ENCODE data around the gene DCAF12.
A peak's percentile ranks its signal among the peaks of the same experiment; 100 is the strongest.

Gene DCAF12

DNA sequence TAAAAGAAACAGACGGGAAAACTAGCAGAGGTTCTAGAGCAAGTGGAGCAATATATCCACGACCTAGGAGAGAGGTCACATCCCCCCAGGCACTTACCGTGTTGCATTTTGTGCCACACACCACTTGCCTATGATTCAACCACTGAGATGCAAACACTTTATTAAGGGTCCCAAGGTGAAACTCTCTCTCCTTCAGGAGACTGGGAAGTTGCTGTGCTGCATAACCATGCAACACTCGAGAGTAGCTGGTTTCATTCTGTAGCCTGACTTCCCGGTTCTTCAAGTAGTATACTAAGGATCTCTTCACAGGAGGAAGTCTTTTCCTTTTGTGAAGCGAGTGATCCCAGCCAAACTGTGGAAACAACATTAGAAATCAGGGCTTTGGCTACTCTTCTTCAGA, 1.6 kb downstream of the DCAF12 start:
- DNase-seq = no peak

GRCh38 chr9:34124099-34124498, 2.4 kb downstream of the DCAF12 start:
- no peak for DNase-seq

DNA sequence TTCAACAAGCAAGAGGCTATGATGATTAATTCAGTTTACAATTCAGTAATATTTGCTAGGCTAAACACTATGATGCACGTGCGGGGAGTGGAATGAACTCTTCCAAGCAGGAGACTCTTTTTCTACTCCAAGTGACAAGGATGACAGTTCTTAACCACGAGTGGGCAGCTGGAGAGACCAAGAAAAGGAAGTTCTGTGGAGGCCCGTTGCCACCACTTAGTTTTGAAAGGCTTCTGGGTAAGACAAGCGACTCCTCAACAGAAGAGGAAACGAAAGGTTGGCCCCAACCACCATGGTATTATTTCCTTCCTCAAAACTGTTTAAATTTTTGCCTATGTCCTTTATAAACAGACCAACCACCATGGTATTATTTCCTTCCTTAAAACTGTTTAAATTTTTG, 2.8 kb downstream of the DCAF12 start:
- peak; percentile 29 for DNase-seq

DNA sequence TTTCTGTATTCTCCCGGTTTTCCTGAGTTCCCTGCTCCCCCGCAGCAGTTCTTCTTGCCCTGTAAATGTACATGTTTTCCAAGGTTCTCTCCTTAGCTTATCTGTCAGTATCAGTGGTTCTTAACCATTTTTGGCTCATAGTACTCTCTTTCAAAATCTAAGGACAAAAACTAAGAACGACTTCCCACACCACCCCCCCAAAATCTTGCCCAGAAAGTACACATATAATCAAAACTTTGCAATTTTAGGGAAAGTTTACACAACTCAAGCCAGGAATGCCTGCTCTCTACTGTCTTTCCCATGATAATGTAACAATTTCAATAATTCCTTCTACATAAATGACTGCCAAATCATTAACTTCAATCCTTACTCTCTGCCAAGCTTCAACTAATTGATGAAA, 4.5 kb downstream of the DCAF12 start:
- DNase-seq = no peak

DNA sequence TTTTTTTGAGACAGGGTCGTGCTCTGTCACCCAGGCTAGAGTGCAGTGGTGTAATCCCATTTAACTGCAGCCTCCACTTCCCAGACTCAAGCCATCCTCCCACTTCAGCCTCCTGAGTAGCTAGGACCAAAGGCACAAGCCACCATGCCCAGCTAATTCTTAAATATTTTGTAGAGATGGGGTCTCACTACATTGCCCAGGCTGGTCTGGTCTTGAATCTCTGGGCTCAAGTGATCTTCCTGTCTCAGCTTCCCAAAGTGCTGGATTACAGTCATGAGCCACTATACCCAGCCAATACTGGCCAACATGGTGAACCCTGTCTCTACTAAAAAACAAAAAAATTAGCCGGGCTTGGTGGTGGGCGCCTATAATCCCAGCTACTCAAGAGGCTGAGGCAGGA, 6.8 kb downstream of the DCAF12 start:
- no peak for DNase-seq

DNA sequence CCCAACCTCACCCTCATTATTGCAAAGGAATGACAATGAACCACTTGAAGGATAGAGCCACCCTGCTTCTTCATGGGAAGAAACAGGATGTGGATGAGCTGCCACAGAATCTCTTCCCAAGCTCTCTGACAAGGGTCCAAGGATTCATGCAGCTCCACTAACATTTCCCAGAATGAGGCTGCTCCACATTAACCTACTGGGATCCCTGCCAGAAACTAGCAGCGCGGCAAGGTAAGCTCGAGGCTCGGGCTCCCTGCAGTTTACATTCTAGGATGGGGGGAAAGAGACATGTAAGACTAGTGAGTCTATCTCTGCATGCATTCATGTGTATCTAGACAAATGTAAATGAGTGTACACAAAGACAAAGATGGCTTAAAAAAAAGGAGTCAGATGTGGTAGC, 12.1 kb downstream of the DCAF12 start:
- peak; percentile 9 for DNase-seq

GRCh38 chr9:34106110-34106509, 20.4 kb downstream of the DCAF12 start:
- no peak for DNase-seq

- no peak for DNase-seq
These were observed 23.7 kb downstream of the DCAF12 start for GRCh38 chr9:34102796-34103195.

DNA sequence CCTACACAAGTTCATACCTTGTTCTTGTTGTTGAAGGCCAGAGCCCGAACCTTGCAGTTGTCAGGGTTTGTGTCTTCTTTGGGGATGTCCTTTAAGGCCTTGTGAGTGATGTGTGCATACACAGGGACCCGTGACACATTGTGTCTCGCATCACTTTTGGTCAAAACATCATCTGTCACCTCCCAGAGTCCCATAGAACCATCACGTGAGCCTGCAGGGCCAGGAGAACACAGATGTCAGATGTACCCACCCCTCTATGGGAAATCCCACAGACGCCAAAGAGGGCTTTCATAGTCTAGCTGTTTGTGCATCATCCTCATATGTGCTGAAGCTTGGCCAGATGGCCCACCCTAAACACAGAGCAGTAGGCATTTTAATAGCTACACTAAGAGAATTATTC, 28.2 kb downstream of the DCAF12 start:
- no peak for DNase-seq

DNA sequence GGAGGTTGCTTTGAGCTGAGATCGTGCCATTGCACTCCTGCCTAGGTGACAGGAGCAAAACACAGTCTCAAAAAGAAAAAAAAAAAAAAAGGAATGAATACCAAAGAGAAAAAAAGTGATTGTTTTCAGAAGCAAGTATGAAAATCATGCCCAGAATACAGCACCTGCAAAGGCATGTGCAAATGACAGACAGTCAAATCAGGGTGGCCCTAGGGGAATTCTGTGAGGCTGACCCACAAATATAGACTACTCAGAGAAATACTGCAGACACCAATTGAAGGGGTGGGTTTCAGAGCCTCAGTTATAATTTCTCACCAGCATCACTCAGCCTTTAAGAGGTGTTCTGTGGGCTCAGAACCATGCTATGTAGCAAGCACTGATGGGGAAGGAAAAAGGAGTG, 28.6 kb downstream of the DCAF12 start:
- no peak for DNase-seq

- DNase-seq = no peak
These were observed 29.7 kb downstream of the DCAF12 start for GRCh38 chr9:34096751-34097150.

DNA sequence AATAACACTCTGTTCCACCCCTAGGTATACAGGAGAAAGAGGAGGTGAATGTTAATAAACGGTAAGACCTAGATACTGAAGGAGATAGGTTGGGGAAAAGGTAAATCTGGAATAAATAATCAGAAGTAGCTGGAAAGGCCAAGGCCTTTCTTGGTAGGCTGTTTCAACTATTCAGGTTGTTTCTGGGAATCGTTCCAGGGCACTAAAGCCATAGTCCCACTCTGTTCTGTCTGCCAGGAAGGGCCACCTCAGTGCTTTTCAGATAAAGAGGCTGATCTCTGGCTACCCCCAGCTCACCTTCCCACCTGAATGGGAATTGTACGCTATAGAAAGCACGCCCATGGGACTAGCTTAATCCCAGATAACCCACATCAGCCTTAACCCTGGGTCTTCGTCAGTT, 32.9 kb downstream of the DCAF12 start:
- no peak for DNase-seq

DNA sequence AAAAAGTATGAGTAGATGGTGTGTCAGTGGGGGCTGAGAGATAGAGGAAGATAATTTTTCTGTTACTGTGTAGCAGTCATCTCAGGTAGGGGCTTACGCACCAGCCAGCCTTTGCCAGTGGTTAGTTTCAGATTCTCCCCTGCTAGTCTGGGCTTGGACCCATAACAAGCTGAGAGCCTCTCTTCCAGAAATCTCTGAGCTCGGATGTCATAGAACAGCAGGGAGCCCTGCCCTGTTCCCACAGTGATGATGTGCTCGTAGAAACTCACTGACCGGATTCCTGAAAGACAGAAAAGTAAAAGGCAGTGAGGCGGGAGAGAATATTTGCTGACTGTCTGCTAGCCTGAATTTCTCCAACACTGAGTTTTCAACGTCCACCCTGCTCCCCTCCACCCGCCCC, 37.2 kb downstream of the DCAF12 start:
- peak; percentile 11 for DNase-seq

DNA sequence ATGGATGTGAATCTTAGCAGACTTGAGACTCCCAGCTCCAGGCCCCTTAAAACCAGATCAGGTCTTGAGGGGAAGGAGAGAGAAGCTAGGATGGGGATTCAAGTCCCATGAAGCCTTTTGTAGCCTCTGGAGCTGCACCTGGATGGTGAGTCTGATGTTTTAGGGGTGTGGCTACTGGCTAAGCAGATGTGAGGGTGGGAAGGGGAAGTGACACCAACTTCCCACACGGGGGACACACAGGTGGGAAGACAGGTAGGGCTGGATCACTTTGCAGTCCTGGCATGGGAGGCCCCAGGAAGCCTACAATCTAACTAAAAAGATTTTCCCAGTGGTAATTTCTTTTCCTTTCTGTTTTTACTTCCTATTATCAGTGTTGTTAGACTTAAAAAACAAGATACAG, 39.1 kb downstream of the DCAF12 start:
- no peak for DNase-seq

GRCh38 chr9:34086864-34087263, 39.6 kb downstream of the DCAF12 start:
- no peak for DNase-seq

GRCh38 chr9:34085581-34086500, 40.7 kb downstream of the DCAF12 start:
- peak; percentile 36 for DNase-seq

DNA sequence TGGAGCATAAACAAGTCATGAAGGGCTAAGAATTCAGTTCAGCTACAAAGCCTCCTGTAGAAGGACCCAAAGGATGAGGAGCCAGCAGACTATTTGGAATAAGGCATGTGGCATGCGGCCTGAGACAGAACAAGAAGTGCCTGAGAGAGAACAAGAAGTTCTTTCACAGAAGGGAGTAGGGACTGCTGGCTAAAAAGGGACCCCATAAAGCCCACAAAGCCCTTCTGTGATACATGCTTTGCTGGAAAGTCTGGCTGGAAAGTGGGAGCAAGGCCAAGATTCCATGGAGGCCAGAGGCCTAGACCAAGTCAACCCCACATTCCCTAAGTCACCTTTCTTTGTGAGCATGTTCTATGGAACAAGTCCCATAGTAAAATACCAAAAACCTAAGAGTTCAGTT, 41.9 kb downstream of the DCAF12 start:
- peak; percentile 74 for DNase-seq

DNA sequence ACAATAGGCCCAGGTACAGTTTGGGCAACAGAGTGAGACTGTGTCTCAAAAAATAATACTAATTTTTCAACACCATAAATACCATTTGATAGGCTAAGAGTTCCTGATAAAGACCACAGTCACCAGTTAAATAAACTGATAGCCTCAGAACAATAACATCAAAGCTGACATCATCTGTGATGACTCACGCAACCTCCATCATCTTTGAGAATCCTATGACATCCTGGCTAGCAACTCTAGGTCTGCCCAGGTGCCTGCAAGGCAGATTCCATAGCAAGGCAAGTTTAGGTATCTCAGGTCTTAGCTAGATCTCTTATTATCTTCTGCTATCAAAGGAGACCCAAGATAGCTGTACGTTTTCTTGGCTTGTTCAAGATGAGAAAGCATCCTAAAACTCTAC, 47.3 kb downstream of the DCAF12 start:
- DNase-seq = no peak

GRCh38 chr9:34072868-34073590, 53.5 kb downstream of the DCAF12 start:
- no peak for DNase-seq

- no peak for DNase-seq
These were observed 54.1 kb downstream of the DCAF12 start for GRCh38 chr9:34072410-34072809.

- no peak for DNase-seq
These were observed 55.7 kb downstream of the DCAF12 start for GRCh38 chr9:34070606-34071324.

DNA sequence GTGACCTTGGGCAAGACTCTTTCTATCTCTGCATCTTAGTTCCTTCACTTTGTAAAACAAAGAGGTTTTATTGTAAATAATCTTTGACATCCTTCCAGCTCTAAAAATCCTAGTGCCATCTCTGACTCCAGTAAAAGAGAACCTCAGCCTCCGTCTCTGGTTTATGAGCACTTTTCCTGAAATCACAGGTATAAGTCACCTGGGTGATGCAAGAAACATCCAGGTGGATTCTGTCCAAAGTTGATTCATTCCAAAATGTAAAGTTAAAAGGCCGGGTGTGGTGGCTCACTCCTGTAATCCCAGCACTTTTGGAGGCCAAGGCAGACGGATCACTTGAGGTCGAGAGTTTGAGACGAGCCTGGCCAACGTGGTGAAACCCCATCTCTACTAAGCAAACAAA, 56.7 kb downstream of the DCAF12 start:
- no peak for DNase-seq

DNA sequence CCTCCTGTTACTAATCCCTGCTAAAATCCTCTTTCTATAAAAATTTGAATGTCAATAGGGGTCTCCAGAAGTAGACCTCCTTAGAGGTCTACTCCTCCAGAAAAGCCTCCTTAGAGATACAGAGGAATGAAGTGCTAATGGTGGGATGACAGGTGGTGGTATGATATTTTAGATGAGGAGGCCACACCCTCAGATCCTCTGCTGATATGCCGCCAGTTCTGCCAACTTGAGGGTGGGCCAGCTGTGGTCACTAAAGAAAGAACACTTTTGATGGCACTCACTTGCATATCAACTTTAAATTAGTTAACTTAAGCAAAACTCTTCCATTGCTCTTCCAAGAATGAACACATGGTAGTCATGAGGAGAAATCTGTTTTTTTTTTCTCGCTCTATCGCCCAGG, 61.0 kb downstream of the DCAF12 start:
- no peak for DNase-seq

DNA sequence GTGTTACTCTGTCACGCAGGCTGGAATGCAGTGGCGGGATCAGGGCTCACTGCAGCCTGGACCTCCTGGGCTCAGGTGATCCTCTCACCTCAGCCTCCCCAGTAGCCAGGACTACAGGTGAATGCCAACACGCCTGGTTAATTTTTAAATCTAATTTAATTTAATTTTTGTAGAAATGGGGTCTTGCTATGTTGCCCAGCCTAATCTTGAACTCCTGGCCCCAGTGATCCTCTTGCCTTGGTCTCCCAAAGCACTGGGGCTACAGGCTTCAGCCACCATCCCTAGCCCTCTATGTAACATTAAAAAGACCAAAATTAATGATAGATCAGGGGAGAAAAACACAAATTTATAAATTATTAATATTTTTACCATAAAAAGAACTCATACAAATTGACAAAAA, 66.5 kb downstream of the DCAF12 start:
- DNase-seq = no peak

Measured in midbrain (tissue), 1 donor.